ENCODE measurements around the gene CHIT1.
"Not testable (repeated sequence)": the region's sequence is repeated elsewhere in the genome, so short reads cannot be mapped to it uniquely, and the experiment has no call there.

Gene CHIT1

GRCh38 chr1:203229471-203230135 is at the start of gene CHIT1:
Gene CHIT1, minus strand, starts transcription at chr1:203229673. Its CDS starts 37 bp downstream, at chr1:203229636.
- DNase-seq (ENCODE audit: low spot score): no peak

GRCh38 chr1:203278885-203279406 is 49.5 kb upstream of the CHIT1 start:
- no peak for DNase-seq (ENCODE audit: low spot score)

- peak; percentile 82 for DNase-seq (ENCODE audit: low spot score)
Measured at GRCh38 chr1:203278082-203278884, 48.8 kb upstream of the CHIT1 start.

GRCh38 chr1:203276916-203277545 is 47.6 kb upstream of the CHIT1 start:
- DNase-seq (ENCODE audit: low spot score): no peak

GRCh38 chr1:203276408-203276807 is 46.9 kb upstream of the CHIT1 start:
- no peak for DNase-seq (ENCODE audit: low spot score)

- no peak for DNase-seq (ENCODE audit: low spot score)
Measured at GRCh38 chr1:203275656-203276272, 46.3 kb upstream of the CHIT1 start.

- no peak for DNase-seq (ENCODE audit: low spot score)
Measured at GRCh38 chr1:203274603-203275381, 45.3 kb upstream of the CHIT1 start.

GRCh38 chr1:203273869-203274602 is 44.6 kb upstream of the CHIT1 start:
- DNase-seq (ENCODE audit: low spot score): no peak

- peak; percentile 75 for DNase-seq (ENCODE audit: low spot score)
Measured at GRCh38 chr1:203273206-203273868, 43.9 kb upstream of the CHIT1 start.

- peak; percentile 0 for DNase-seq (ENCODE audit: low spot score)
Measured at GRCh38 chr1:203272633-203273205, 43.2 kb upstream of the CHIT1 start.

GRCh38 chr1:203271962-203272632 is 42.6 kb upstream of the CHIT1 start:
- peak; percentile 2 for DNase-seq (ENCODE audit: low spot score)

- DNase-seq (ENCODE audit: low spot score): peak; percentile 60
Measured at GRCh38 chr1:203271018-203271743, 41.7 kb upstream of the CHIT1 start.

GRCh38 chr1:203270448-203270847 is 41.0 kb upstream of the CHIT1 start:
- DNase-seq (ENCODE audit: low spot score): no peak

GRCh38 chr1:203269654-203270020 is 40.2 kb upstream of the CHIT1 start:
- no peak for DNase-seq (ENCODE audit: low spot score)

- DNase-seq (ENCODE audit: low spot score): peak; percentile 73
Measured at GRCh38 chr1:203268901-203269653, 39.6 kb upstream of the CHIT1 start.

- no peak for DNase-seq (ENCODE audit: low spot score)
Measured at GRCh38 chr1:203267912-203268311, 38.4 kb upstream of the CHIT1 start.

GRCh38 chr1:203267347-203267846 is 37.9 kb upstream of the CHIT1 start:
- DNase-seq (ENCODE audit: low spot score): peak; percentile 91

GRCh38 chr1:203266140-203266539 is 36.7 kb upstream of the CHIT1 start:
- DNase-seq (ENCODE audit: low spot score): not testable (repeated sequence)
